H7 (cell line): ENCODE data around the gene RTN1. TPM values are rescaled to one million over a fixed set of nuclear protein-coding genes. Genes with fewer than 3 reads are reported as not detected.

Experiments used
- DNase-seq: peaks from one replicate; pipeline ENCODE4 v3.0.0; 2012
- H3K27me3 ChIP-seq: 2 replicates; pipeline ENCODE4 v1.6.0; 2011; ENCODE audit warnings: mild to moderate bottlenecking, low read length; ENCODE audit not compliant: control insufficient read depth, insufficient read depth
- H3K36me3 ChIP-seq: replicated peaks from 2 replicates; pipeline ENCODE4 v1.5.1; 2011; ENCODE audit warnings: low read length; ENCODE audit not compliant: control insufficient read depth, insufficient read depth
- H3K4me3 ChIP-seq: 2 replicates; pipeline ENCODE4 v1.5.1; 2011; ENCODE audit warnings: low read depth, mild to moderate bottlenecking, control low read depth, low read length, moderate library complexity; ENCODE audit not compliant: insufficient read depth
- total RNA-seq: library from RNA; depleted of rRNA; stranded (reverse); fragments of >200 nt; shearing (Covaris generic); gene quantifications from 2 replicates; pipeline ENCODE4 v1.2.3, GENCODE V29; 2014

RTN1 gene
- total RNA-seq, 1 experiment from 2014 or later = 0.42 TPM

DNA sequence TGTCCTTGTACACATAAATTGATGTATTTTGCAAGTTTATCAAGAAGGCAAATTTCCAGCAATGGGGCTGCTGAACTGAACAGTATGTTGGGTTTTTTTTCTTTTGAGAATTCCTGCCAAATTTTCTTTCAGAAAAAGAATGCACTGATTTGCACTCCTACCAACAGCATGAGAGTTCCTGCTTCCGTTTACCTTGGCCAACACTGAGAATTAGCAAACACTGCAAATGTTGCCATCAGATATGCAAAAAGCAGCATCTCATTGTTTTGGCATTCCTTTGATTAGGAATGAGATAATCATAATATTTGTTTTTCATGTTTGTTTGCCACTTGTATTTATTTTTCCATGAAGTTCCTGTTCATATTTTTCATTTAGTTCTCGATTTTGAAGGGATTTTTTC is 82.4 kb downstream of the RTN1 start:
- Histone ChIP-seq H3K27me3 (no peaks in the 10 kb centered on the region), H3K4me3 (no peak overlapping the region), H3K36me3 (no peaks in the 10 kb centered on the region)
- DNase-seq = no peak

DNA sequence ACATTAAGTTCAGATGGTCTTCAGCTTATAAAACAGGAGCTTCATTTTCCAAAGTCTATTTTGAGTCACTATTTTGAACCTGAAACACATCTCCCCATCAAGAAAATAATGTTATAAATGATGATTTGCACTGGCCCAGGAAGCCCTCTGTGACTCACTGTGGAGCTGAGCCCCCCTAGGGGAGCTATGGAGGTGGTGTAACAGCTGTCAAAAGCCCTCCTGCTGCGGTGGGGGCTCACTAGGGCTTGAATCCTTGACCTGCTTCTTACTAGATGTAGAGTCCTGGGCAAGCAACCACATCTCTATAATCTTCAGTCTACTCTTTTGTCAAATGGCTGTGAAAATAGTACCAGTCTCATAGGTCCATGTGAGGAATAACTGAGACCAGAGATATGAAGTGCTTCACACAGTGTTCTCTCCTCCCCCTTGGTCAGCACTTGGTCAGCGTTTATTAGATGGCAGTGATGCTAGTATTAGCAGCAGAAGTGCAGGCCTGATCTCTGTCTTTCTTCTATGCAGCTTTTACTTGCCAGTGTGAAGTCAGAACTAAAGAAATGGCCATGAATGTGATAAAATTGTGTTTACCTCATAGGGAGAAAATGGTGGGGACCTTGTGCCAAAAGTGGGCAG is 83.4 kb downstream of the RTN1 start:
- H3K27me3 ChIP-seq = no peaks in the 10 kb centered on the region
- no peak overlapping the region for H3K4me3 ChIP-seq
- no peak for DNase-seq
- no peaks in the 10 kb centered on the region for H3K36me3 ChIP-seq

DNA sequence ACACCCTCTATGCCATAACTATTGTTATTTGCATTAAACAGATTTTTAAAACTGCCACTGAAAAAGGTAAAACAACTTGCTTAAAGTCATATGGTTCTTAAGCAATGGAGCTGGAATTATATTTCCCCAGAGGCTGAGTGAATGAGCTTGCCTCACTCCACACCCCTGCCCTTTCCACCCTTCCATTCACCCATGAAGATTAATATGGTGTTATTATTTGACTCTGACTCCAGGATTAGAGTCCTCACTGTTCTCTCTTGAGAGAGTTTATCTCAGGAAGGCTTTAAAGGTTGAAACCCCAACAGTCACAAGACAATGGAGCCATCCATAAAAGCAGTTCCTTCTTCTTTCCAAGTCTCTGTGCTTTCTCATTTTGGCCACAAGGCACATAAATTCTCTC is 84.9 kb downstream of the RTN1 start:
- Histone ChIP-seq H3K27me3 (no peaks in the 10 kb centered on the region), H3K36me3 (no peaks in the 10 kb centered on the region), H3K4me3 (no peak overlapping the region)
- DNase-seq = no peak

DNA sequence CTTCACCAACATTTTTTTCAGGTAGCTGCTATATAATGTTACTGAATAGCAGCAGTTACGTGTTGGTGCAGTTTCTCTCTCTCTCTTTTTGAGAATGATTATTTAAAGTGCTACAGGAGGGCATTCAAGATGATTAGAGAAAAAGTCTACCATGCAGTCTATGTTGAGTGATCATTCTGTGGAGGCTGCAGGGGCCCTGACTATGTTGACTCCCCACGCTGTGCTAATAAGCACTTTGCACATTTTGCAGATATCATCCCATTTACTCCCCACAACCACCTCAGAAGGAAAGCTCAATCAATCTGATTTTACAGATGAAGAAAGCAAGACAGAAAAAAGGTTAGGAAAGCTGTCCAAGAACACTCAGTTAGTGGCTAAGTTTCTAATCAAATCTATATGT is 87.8 kb downstream of the RTN1 start:
- no peak overlapping the region for H3K4me3 ChIP-seq
- no peaks in the 10 kb centered on the region for H3K27me3 ChIP-seq
- H3K36me3 ChIP-seq = no peaks in the 10 kb centered on the region
- no peak for DNase-seq

DNA sequence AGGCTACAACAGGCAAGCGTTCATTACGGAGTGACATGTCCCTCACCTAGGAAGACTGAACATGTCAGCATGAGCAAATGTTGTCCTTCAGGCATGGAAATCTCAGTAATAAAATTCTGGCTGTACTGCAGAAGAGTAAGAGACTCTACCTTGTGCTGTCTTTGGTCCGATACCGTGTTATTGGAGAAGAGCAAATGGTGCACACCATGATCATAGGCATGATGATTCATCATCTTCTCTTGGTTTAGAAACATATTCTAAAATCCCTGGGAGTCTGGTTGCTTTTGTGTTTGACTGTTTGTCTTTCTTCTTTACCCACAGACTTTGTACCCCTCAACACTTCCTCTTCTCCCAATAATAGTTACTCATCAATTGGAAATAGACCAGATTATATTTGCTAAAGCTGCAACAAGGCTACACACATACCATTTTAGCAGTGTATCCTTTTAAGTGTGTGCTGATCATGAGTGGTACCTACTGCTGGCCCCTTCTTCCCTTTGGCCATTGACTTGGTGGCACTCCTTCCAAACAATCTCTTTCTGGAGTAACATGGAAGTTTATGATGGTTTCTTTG is 93.5 kb downstream of the RTN1 start:
- H3K4me3 ChIP-seq = no peak overlapping the region
- H3K36me3 ChIP-seq = no peaks in the 10 kb centered on the region
- H3K27me3 ChIP-seq = no peaks in the 10 kb centered on the region
- no peak for DNase-seq

DNA sequence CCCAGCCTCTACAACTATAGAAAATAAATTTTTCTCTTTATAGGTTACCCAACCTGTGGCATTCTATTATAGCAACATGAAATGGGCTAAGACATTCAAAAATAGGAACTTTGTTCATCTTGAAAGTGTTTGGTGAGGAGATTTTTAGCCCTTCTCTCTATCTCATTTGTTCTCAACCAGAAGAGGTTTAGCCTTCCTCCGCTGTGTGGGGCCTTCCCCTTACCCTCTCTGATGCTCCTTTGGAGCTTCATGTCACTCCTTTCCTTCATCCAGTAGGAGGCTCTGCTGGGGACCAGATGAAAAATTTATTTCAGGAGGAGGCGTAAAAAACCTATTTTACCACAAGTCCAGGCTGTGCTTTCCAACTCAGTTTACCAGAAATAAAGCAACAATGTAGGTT is 94.1 kb downstream of the RTN1 start:
- no peak overlapping the region for H3K4me3 ChIP-seq
- DNase-seq = no peak
- H3K36me3 ChIP-seq = no peaks in the 10 kb centered on the region
- no peaks in the 10 kb centered on the region for H3K27me3 ChIP-seq

DNA sequence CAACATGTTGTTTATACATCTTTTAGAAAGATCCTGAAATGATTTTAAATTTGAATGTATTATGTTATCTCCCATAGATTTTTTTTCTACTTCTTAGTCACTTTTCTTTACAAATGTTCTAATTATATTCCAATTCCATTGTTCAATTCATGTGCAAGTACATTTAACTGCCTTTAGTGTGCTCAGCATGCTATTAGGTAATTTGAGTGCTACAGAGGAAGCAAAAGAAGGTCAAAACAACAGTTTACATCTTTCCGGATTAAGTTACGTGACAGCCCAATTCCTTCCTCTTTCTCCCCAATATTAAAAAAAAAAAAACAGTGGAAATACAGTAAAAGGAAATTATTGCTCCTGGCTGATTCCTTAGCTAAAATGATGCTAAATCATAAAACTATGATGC is 98.3 kb downstream of the RTN1 start:
- Histone ChIP-seq H3K27me3 (no peaks in the 10 kb centered on the region), H3K36me3 (no peaks in the 10 kb centered on the region), H3K4me3 (no peak overlapping the region)
- no peak for DNase-seq

DNA sequence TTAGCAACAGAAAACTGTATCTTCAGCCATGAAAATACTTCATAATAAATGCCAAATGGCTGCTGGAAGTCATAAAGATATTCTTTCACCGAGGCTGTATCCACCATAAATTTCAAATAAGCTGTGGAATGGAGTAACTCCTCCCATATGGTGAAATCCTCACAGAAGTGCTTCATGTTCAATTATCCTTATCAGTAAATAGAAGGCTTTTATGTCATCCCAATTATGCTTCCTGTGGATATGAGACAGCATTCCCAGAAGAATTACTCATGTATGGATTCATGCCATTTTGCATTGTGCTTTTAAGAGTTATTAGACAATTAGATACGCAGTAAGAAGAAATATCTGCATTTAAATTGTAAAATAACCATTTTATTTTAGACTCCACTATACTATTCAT is 99.0 kb downstream of the RTN1 start:
- DNase-seq = no peak
- Histone ChIP-seq H3K4me3 (no peak overlapping the region), H3K36me3 (no peaks in the 10 kb centered on the region), H3K27me3 (no peaks in the 10 kb centered on the region)

DNA sequence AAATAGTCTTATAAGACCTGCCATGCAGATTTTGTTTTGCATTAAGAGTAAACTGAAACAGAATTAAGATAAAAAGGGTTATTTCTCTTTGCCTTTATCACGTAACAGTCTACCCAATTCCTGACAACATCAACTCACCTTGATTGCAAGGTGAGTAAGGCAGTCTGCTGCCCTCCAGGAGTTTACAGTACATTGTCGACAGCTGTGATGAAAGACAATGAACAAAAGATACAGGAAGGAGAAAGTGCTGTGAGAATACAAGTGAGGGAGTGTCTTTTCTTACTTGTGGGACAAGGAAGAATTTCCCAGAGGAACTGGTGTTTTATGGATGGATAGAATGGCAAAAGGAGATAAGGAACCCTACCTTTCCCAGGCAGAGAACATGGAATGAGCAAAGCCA is 101.0 kb downstream of the RTN1 start:
- H3K36me3 ChIP-seq = no peaks in the 10 kb centered on the region
- no peak for DNase-seq
- H3K4me3 ChIP-seq = no peak overlapping the region
- no peaks in the 10 kb centered on the region for H3K27me3 ChIP-seq

DNA sequence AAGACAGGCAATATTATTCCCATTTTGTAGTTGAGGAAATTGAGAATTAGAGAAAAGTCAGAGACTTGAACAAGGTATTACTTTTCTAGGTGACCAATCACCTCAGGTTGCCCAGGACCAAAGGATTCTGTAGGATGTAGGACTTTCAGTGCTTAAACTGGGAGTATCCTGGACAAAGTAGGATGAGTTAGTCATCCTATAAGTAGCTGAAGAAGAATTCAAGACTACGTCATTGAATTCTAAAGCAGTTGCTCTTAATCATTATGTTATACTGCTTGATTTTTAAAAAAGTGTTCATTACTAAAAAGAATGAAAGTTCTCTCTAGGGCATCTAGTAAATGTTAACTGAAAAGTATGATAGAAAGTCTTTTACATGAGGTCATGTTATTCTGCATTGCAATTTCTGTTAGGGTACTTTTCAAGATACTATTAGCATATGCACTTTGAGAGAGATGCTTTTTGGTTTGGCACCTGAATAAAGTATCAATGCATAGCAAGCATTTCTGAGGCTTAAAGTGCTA is 101.7 kb downstream of the RTN1 start:
- Histone ChIP-seq H3K4me3 (no peak overlapping the region), H3K36me3 (no peaks in the 10 kb centered on the region), H3K27me3 (no peaks in the 10 kb centered on the region)
- DNase-seq = no peak

DNA sequence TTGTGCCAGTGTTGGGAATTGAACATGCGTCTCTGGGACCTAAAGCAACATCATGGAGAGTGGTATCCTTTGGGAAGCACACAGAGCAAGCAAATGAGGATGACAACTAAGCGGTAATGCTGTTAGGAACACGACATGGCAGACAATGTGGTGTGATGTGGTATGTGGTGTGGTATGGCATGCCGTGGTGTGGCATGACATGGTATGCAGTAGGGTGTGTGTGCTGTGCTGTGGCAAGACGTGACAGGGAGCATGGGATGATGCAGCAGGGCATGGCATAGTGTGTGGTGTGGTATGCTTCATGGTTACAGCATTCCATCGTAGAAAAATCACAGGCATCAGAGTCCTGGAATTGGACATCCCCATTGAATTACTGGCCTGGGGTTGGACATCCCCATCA is 108.7 kb downstream of the RTN1 start:
- H3K4me3 ChIP-seq = no peak overlapping the region
- no peaks in the 10 kb centered on the region for H3K36me3 ChIP-seq
- no peaks in the 10 kb centered on the region for H3K27me3 ChIP-seq
- no peak for DNase-seq

DNA sequence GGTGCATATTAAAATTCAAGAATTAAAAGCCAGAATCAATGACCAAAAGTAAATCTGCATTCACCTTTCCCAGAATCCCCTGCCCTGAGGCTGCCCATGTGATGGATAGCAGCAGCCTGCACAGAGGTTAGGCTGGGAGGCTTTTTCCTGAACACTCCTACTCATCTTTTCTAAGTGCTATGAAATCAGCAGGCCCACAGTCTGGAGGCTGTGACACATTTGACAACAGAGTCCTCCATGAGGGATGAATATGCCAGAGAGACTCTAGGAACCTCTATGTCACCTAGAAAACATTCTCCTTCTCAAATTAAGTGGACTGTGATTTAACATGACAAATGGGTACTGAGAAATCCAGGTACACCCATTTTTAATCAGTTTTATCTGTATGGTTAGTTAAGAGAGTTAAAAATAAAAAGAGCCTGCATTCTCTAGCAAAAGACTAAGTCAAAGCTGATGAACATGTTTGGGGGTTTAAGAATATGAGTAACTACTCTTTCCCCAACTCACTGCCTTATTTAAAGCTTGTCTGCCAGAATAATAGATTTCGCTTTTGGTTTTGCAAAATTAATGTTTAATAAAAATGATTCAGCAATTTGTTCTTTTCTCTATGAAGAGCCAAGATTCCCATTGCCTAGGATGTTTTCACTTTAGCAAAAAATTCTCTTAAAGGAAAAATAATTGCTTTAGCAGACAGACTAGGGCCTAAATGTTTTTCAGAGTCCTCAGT is 115.0 kb downstream of the RTN1 start:
- Histone ChIP-seq H3K36me3 (no peaks in the 10 kb centered on the region), H3K4me3 (no peak overlapping the region), H3K27me3 (no peaks in the 10 kb centered on the region)
- DNase-seq = no peak

DNA sequence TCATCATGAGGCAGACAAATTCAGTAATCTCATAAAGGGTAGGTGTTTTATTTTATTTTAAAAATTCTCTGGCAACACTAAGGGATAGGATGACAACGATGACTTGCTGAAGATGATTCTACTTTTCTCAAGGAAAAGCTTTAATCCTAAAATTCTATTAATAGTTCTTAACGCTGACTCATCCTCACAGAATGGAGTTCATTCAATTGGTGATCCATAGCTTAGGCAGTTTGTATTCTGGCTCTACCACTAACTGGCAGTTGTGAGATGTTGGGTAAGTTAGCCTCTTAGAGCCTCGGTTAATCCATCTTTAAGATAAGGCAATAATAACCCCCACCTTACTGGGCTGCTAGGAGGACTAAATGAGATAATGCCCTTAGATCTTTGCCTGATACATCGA is 116.3 kb downstream of the RTN1 start:
- Histone ChIP-seq H3K36me3 (no peaks in the 10 kb centered on the region), H3K27me3 (no peaks in the 10 kb centered on the region), H3K4me3 (no peak overlapping the region)
- no peak for DNase-seq

DNA sequence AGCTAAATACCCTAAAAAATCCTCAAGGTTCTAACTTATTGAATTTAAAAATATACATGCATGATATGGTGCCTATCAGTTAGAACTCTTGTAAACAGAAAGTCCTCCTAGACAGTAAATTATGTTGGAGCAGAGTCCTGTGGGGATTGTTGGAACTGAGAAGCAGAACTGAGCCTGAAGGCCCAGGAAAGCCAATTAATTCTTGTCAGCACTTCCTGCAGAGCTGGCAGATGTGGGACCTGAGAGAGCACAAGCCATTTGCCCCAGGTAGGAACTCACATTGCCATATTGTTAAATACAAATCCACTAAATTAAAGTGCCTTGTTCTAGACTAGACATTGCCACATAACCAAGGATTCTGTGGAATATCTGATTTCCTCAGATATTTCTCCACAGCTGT is 117.1 kb downstream of the RTN1 start:
- H3K36me3 ChIP-seq = no peaks in the 10 kb centered on the region
- H3K27me3 ChIP-seq = no peaks in the 10 kb centered on the region
- no peak overlapping the region for H3K4me3 ChIP-seq
- DNase-seq = no peak

DNA sequence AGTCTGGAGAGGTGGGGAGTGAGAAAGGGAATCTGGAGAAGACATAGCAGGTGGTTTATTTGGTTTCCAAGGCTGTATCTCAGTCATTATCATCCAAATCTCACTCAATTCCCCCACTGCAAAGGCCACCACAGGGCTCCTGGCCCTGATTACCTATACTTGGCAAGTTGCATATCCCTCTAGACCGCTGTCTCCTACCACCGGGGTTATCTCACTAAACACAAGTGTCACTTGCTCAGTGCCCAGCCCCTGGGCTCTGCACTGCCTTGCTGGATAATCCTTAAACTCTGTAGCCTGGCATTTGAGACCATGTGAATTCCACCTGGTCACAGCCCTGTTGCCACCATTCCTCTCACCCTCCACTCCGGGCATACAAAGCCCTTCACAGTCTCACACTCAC is 119.0 kb downstream of the RTN1 start:
- H3K36me3 ChIP-seq = no peaks in the 10 kb centered on the region
- H3K4me3 ChIP-seq = no peak overlapping the region
- no peaks in the 10 kb centered on the region for H3K27me3 ChIP-seq
- no peak for DNase-seq
